CD1c-positive myeloid dendritic cell (primary cell): ENCODE measurements around the gene NUTM2A.
"Not testable (repeated sequence)": the region's sequence is repeated elsewhere in the genome, so short reads cannot be mapped to it uniquely, and the experiment has no call there.

Source experiments
- DNase-seq: peaks from one replicate; pipeline ENCODE4 v3.0.0-alpha.2; 2016; ENCODE audit errors: extremely low spot score

NUTM2A gene

GRCh38 chr10:87247335-87247734 lies 22.1 kb downstream of the NUTM2A start:
- not testable (repeated sequence) for DNase-seq

- not testable (repeated sequence) for DNase-seq
Measured at GRCh38 chr10:87248818-87249353, 23.6 kb downstream of the NUTM2A start.

GRCh38 chr10:87280749-87281392 lies 55.6 kb downstream of the NUTM2A start:
- not testable (repeated sequence) for DNase-seq
